GM12891 (cell line): ENCODE results near the gene TAB2.
A peak's percentile ranks its signal among the peaks of the same experiment; 100 is the strongest.
"Not testable (repeated sequence)": the region's sequence is repeated elsewhere in the genome, so short reads cannot be mapped to it uniquely, and the experiment has no call there.

Experiments used
- DNase-seq: peaks from one replicate; pipeline ENCODE4 v3.0.0; 2011; ENCODE audit warnings: low spot score; ENCODE audit not compliant: insufficient read length
- FAIRE-seq: peaks from 2 replicates; lab custom pipeline; 2011; peaks lifted over from hg19 to GRCh38; lab: Jason Lieb, UNC
- PAX5 ChIP-seq: IDR thresholded peaks from 2 replicates; pipeline ENCODE4 v1.6.1; 2011; ENCODE audit warnings: low read length, moderate library complexity, mild to moderate bottlenecking; ENCODE audit not compliant: insufficient read depth, severe bottlenecking
- POLR2A ChIP-seq: IDR thresholded peaks from 2 replicates; pipeline ENCODE4 v1.6.1; 2011; ENCODE audit warnings: low read depth, low read length, control low read depth
- POLR2AphosphoS5 ChIP-seq: IDR thresholded peaks from 2 replicates; pipeline ENCODE4 v1.6.1; 2011; ENCODE audit warnings: low read depth, low read length, control low read depth
- POU2F2 ChIP-seq: IDR thresholded peaks from 2 replicates; pipeline ENCODE4 v1.6.1; 2011; ENCODE audit warnings: low read depth, mild to moderate bottlenecking, control low read depth, low read length, moderate library complexity
- SPI1 ChIP-seq: IDR thresholded peaks from 2 replicates; pipeline ENCODE4 v1.6.1; 2011; ENCODE audit warnings: low read depth, low read length, control low read depth
- TAF1 ChIP-seq: IDR thresholded peaks from 2 replicates; pipeline ENCODE4 v1.6.1; 2011; ENCODE audit warnings: low read depth, low read length, control low read depth

Gene TAB2

GRCh38 chr6:149337320-149337719 lies 19.8 kb downstream of the TAB2 start:
- no peak for FAIRE-seq
- no peak for TF ChIP-seq TAF1
- no peak for TF ChIP-seq POLR2AphosphoS5
- TF ChIP-seq POU2F2, result no peak
- no peak for TF ChIP-seq PAX5
- TF ChIP-seq POLR2A, result no peak
- TF ChIP-seq SPI1, result no peak
- no peak for DNase-seq

- FAIRE-seq, result no peak
- no peak for DNase-seq
- TF ChIP-seq POLR2A (no peak), POU2F2 (no peak), POLR2AphosphoS5 (no peak), SPI1 (no peak), PAX5 (no peak), TAF1 (no peak)
These were observed 22.7 kb downstream of the TAB2 start for GRCh38 chr6:149340200-149340599.

- TF ChIP-seq POLR2AphosphoS5, result no peak
- no peak for TF ChIP-seq TAF1
- TF ChIP-seq POU2F2, result no peak
- TF ChIP-seq SPI1, result peak; percentile 88
- peak; percentile 13 for FAIRE-seq
- no peak for DNase-seq
These were observed 25.0 kb downstream of the TAB2 start for GRCh38 chr6:149342525-149342924.

GRCh38 chr6:149343501-149343900 lies 26.0 kb downstream of the TAB2 start:
- FAIRE-seq (no peak), DNase-seq (no peak)
- TF ChIP-seq TAF1, result no peak
- TF ChIP-seq PAX5, result no peak

- TF ChIP-seq PAX5 (no peak), POLR2AphosphoS5 (no peak), SPI1 (no peak), TAF1 (no peak), POU2F2 (no peak), POLR2A (no peak)
- no peak for DNase-seq
- FAIRE-seq, result no peak
These were observed 28.6 kb downstream of the TAB2 start for GRCh38 chr6:149346078-149346477.

GRCh38 chr6:149347067-149347466 lies 29.6 kb downstream of the TAB2 start:
- FAIRE-seq, result no peak
- no peak for DNase-seq
- TF ChIP-seq PAX5, result no peak
- TF ChIP-seq TAF1, result no peak
- no peak for TF ChIP-seq POU2F2
- no peak for TF ChIP-seq SPI1
- no peak for TF ChIP-seq POLR2AphosphoS5
- no peak for TF ChIP-seq POLR2A

GRCh38 chr6:149349279-149349678 lies 31.8 kb downstream of the TAB2 start:
- FAIRE-seq, DNase-seq: not testable (repeated sequence)

GRCh38 chr6:149354009-149354408 lies 36.5 kb downstream of the TAB2 start:
- FAIRE-seq, result no peak
- no peak for TF ChIP-seq POLR2AphosphoS5
- TF ChIP-seq POLR2A, result no peak
- no peak for TF ChIP-seq SPI1
- TF ChIP-seq PAX5, result no peak
- TF ChIP-seq TAF1, result no peak
- TF ChIP-seq POU2F2, result no peak
- no peak for DNase-seq

GRCh38 chr6:149356081-149356750 lies 38.7 kb downstream of the TAB2 start:
- TF ChIP-seq SPI1, result no peak
- TF ChIP-seq POU2F2, result no peak
- no peak for TF ChIP-seq TAF1
- TF ChIP-seq POLR2A, result no peak
- TF ChIP-seq POLR2AphosphoS5, result no peak
- no peak for TF ChIP-seq PAX5
- FAIRE-seq (peak; percentile 77), DNase-seq (no peak)

- DNase-seq, result no peak
- no peak for TF ChIP-seq POLR2A
- no peak for FAIRE-seq
These were observed 40.4 kb downstream of the TAB2 start for GRCh38 chr6:149357726-149358538.

- TF ChIP-seq POLR2A (no peak), PAX5 (no peak), POLR2AphosphoS5 (no peak), TAF1 (no peak), SPI1 (no peak), POU2F2 (no peak)
- FAIRE-seq (no peak), DNase-seq (no peak)
These were observed 41.9 kb downstream of the TAB2 start for GRCh38 chr6:149359440-149359839.
